ENCODE results near the gene SPCS2. TPM values are rescaled to one million over a fixed set of nuclear protein-coding genes. Genes with fewer than 3 reads are reported as not detected.

Gene SPCS2
- total RNA-seq, 1 experiment from 2014 or later = 328 TPM

DNA sequence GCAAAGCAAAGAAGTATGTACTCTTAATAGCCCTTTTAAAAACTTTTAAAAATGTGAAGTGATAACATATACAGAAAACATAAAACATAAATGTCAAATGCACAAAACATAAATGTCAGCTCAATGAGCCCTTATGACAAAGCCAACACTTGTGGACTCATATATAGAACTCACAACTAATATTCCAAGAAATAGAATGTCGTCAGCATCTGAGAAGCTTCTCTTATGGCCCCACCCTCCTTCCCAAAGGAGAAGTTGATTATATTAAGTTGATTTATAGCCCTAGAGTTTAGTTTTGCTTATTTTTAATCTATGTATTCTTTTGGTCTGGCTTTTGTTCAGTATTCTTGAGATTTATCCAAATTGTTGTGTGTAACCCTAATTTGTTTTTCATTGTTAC, 53.5 kb downstream of the SPCS2 start:
- H3K36me3 ChIP-seq (ENCODE audit: control insufficient read depth, insufficient read depth, low read length) = peaks cover 12% of the 10 kb centered on the region
- no peaks in the 10 kb centered on the region for H3K9me3 ChIP-seq
- Mint-ChIP-seq H3K27me3 (ENCODE audit: insufficient read depth, unreplicated experiment) (no peaks in the 10 kb centered on the region), H3K4me1 (ENCODE audit: low read depth, unreplicated experiment) (no peaks in the 10 kb centered on the region), H3K9me3 (ENCODE audit: unreplicated experiment) (no peaks in the 10 kb centered on the region), H3K27ac (ENCODE audit: unreplicated experiment) (no peak overlapping the region), H3K36me3 (ENCODE audit: insufficient read depth, unreplicated experiment) (peaks cover 11% of the 10 kb centered on the region), H3K4me3 (ENCODE audit: unreplicated experiment) (no peak overlapping the region)
- ChIA-PET POLR2A (no interaction called here), CTCF (interaction anchor here (0.9 to 1.2 kb wide), 2 partner anchors 20 to 61 kb away, joined by 3 read pairs; no protein-coding TSS in a partner anchor)
- DNase-seq = no peak
- no peaks in the 10 kb centered on the region for H3K4me1 ChIP-seq
- TF ChIP-seq, protein P1, sequence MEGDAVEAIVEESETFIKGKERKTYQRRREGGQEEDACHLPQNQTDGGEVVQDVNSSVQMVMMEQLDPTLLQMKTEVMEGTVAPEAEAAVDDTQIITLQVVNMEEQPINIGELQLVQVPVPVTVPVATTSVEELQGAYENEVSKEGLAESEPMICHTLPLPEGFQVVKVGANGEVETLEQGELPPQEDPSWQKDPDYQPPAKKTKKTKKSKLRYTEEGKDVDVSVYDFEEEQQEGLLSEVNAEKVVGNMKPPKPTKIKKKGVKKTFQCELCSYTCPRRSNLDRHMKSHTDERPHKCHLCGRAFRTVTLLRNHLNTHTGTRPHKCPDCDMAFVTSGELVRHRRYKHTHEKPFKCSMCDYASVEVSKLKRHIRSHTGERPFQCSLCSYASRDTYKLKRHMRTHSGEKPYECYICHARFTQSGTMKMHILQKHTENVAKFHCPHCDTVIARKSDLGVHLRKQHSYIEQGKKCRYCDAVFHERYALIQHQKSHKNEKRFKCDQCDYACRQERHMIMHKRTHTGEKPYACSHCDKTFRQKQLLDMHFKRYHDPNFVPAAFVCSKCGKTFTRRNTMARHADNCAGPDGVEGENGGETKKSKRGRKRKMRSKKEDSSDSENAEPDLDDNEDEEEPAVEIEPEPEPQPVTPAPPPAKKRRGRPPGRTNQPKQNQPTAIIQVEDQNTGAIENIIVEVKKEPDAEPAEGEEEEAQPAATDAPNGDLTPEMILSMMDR (IDR thresholded peaks at IDR 0.05; ENCODE audit: insufficient read depth in 1 of 2, low read depth in 1 of 2, low read length in 1 of 2, severe bottlenecking in 1 of 2, unreplicated experiment in 1 of 2) = no peak
- H3K27me3 ChIP-seq (replicated peaks; ENCODE audit: control insufficient read depth, insufficient read depth, low read length) = no peaks in the 10 kb centered on the region
- H3K4me3 ChIP-seq (ENCODE audit: low read depth, low read length) = no peak overlapping the region
- intact Hi-C loops (cut with micrococcal nuclease; ENCODE audit: unreplicated experiment) = no loop called here
- BruUV-seq (replicated peaks) = no TSS peak

DNA sequence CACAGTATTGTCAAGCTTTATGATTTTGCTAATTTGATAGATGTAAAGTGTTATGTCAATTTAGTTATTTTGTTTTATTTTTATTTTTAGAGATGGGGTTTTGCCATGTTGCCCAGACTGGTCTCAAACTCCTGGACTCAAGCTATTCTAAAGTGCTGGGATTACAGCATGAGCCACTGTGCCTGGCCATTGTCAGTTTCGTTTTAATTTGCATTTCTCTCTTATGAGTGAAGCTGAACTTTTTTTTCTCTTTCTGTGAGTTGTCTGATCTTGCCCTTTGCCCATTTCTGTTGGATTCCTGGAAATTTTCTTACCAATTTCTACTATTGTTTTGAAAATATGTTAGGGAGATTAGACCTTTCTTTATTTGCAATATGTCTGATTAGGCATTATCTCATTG, 55.1 kb downstream of the SPCS2 start:
- Histone ChIP-seq H3K27me3 (replicated peaks; ENCODE audit: control insufficient read depth, insufficient read depth, low read length) (no peaks in the 10 kb centered on the region), H3K4me1 (no peaks in the 10 kb centered on the region), H3K9me3 (no peaks in the 10 kb centered on the region), H3K36me3 (ENCODE audit: control insufficient read depth, insufficient read depth, low read length) (peaks cover 12% of the 10 kb centered on the region), H3K4me3 (ENCODE audit: low read depth, low read length) (no peak overlapping the region)
- ChIA-PET POLR2A (interaction anchor here (0.5 kb wide), 1 partner anchor 83 kb away, joined by 3 read pairs; no protein-coding TSS in a partner anchor), CTCF (no interaction called here)
- intact Hi-C loops (cut with micrococcal nuclease; ENCODE audit: unreplicated experiment) = no loop called here
- no peaks in the 10 kb centered on the region for H3K9me3 Mint-ChIP-seq (ENCODE audit: unreplicated experiment)
- peaks cover 5% of the 10 kb centered on the region for H3K36me3 Mint-ChIP-seq (ENCODE audit: insufficient read depth, unreplicated experiment)
- no TSS peak for BruUV-seq (replicated peaks)
- no peak for DNase-seq
- TF ChIP-seq, protein P1 (IDR thresholded peaks at IDR 0.05; ENCODE audit: insufficient read depth in 1 of 2, low read depth in 1 of 2, low read length in 1 of 2, severe bottlenecking in 1 of 2, unreplicated experiment in 1 of 2) = no peak
- H3K27me3 Mint-ChIP-seq (ENCODE audit: insufficient read depth, unreplicated experiment) = no peaks in the 10 kb centered on the region
- no peak overlapping the region for H3K27ac Mint-ChIP-seq (ENCODE audit: unreplicated experiment)
- no peaks in the 10 kb centered on the region for H3K4me1 Mint-ChIP-seq (ENCODE audit: low read depth, unreplicated experiment)
- H3K4me3 Mint-ChIP-seq (ENCODE audit: unreplicated experiment) = no peak overlapping the region

DNA sequence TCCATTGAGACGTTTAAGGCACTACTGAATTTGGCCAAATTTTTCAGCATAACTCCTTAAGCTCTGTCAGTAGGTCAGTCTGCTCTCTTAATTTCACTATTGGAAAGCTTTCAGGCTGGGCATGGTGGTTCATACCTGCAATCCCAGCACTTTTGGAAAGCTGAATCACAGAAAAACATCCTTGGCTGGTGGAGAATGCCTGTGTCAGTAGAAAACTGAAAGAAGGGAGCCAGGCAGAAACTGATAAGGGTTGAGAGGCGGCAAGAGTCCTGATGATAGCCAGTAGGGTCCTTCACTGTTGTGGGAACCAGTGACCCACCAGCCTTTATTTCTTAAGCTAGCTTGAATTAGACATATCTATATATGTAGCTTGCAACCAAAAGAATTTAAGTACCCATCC, 62.3 kb downstream of the SPCS2 start:
- no TSS peak for BruUV-seq (replicated peaks)
- intact Hi-C loops (cut with micrococcal nuclease; ENCODE audit: unreplicated experiment) = no loop called here
- Histone ChIP-seq H3K36me3 (ENCODE audit: control insufficient read depth, insufficient read depth, low read length) (peaks cover 5% of the 10 kb centered on the region), H3K27me3 (replicated peaks; ENCODE audit: control insufficient read depth, insufficient read depth, low read length) (no peaks in the 10 kb centered on the region), H3K4me3 (ENCODE audit: low read depth, low read length) (no peak overlapping the region), H3K4me1 (peaks cover 12% of the 10 kb centered on the region), H3K9me3 (no peaks in the 10 kb centered on the region)
- H3K4me1 Mint-ChIP-seq (ENCODE audit: low read depth, unreplicated experiment) = peaks cover 12% of the 10 kb centered on the region
- CTCF ChIA-PET = no interaction called here
- H3K27me3 Mint-ChIP-seq (ENCODE audit: insufficient read depth, unreplicated experiment) = no peaks in the 10 kb centered on the region
- no peak overlapping the region for H3K27ac Mint-ChIP-seq (ENCODE audit: unreplicated experiment)
- no peaks in the 10 kb centered on the region for H3K36me3 Mint-ChIP-seq (ENCODE audit: insufficient read depth, unreplicated experiment)
- DNase-seq = no peak
- no peak overlapping the region for H3K4me3 Mint-ChIP-seq (ENCODE audit: unreplicated experiment)
- TF ChIP-seq, protein P1 (IDR thresholded peaks at IDR 0.05; ENCODE audit: insufficient read depth in 1 of 2, low read depth in 1 of 2, low read length in 1 of 2, severe bottlenecking in 1 of 2, unreplicated experiment in 1 of 2) = no peak
- POLR2A ChIA-PET = no interaction called here
- no peaks in the 10 kb centered on the region for H3K9me3 Mint-ChIP-seq (ENCODE audit: unreplicated experiment)

Measured in Caco-2 (cell line).